ENCODE measurements around the gene SYT7.

SYT7 gene

DNA sequence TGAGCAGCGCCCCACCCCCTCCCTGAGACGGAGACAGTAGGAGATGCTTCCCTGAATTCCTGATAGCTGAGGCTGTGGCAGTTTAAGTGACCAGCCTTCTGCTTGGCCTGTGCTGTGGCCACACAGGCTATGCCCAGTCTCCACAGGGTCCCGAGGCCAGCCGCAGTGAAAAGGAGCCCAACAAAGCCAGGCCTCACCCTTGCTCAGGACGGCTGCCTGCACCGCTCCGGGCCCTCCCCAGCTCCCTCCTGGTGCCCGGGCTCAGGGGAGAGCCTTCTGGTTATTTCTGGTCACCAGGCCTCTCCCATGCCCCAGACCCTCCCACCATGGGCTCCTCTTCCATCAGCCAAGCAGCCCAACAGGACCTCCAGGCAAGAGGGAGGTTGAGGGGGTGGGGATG, 43.5 kb downstream of the SYT7 start:
- TF ChIP-seq, protein P1, sequence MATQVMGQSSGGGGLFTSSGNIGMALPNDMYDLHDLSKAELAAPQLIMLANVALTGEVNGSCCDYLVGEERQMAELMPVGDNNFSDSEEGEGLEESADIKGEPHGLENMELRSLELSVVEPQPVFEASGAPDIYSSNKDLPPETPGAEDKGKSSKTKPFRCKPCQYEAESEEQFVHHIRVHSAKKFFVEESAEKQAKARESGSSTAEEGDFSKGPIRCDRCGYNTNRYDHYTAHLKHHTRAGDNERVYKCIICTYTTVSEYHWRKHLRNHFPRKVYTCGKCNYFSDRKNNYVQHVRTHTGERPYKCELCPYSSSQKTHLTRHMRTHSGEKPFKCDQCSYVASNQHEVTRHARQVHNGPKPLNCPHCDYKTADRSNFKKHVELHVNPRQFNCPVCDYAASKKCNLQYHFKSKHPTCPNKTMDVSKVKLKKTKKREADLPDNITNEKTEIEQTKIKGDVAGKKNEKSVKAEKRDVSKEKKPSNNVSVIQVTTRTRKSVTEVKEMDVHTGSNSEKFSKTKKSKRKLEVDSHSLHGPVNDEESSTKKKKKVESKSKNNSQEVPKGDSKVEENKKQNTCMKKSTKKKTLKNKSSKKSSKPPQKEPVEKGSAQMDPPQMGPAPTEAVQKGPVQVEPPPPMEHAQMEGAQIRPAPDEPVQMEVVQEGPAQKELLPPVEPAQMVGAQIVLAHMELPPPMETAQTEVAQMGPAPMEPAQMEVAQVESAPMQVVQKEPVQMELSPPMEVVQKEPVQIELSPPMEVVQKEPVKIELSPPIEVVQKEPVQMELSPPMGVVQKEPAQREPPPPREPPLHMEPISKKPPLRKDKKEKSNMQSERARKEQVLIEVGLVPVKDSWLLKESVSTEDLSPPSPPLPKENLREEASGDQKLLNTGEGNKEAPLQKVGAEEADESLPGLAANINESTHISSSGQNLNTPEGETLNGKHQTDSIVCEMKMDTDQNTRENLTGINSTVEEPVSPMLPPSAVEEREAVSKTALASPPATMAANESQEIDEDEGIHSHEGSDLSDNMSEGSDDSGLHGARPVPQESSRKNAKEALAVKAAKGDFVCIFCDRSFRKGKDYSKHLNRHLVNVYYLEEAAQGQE (IDR thresholded peaks at IDR 0.05; ENCODE audit: insufficient read depth in 1 of 2, low read depth in 2 of 2, low read length in 2 of 2): no peak
- no peak for TF ChIP-seq SIN3A (IDR thresholded peaks at IDR 0.05; ENCODE audit: borderline replicate concordance, insufficient read depth, low read length)
- no peak for TF ChIP-seq TAF1 (IDR thresholded peaks at IDR 0.05; ENCODE audit: borderline replicate concordance, insufficient read depth, low read length)
- TF ChIP-seq POLR2AphosphoS5 (IDR thresholded peaks at IDR 0.05; ENCODE audit: low read depth, low read length): no peak
- no peak for TF ChIP-seq FOXP2 (optimal IDR thresholded peaks at IDR 0.05; ENCODE audit: borderline replicate concordance, extremely low read depth, extremely low read length, insufficient read depth)

DNA sequence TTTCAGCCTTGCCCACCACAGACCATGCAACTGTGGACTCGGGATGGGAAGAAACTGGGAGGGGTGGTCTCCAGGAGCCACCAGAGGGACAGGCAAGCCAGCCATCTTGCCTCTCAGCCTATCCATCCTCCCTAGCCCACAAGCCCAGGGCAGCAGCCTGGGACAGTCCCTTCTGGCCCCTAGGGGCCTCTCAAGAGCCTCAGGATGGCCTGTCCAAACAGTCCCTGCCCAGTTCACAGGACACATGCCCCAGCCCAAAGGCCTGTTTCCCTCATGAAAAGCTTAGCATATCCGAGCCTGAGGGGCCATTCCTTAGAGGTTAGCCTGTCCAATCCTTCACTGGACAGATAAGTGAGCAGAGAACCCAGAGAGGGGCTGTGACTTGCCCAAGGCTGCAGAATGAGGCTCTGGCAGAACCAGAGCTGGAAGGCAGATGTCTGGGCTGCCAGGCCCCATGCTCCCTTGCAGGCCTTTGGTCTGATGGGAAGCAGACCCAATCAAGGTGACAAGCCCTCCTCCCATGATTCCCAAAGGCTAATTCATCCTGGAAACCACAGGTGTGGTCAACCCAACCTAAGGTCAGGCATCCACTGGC, 44.1 kb downstream of the SYT7 start:
- TF ChIP-seq FOXP2 (optimal IDR thresholded peaks at IDR 0.05; ENCODE audit: borderline replicate concordance, extremely low read depth, extremely low read length, insufficient read depth) (no peak), SIN3A (IDR thresholded peaks at IDR 0.05; ENCODE audit: borderline replicate concordance, insufficient read depth, low read length) (no peak), TAF1 (IDR thresholded peaks at IDR 0.05; ENCODE audit: borderline replicate concordance, insufficient read depth, low read length) (no peak), POLR2AphosphoS5 (IDR thresholded peaks at IDR 0.05; ENCODE audit: low read depth, low read length) (no peak)
- TF ChIP-seq, protein P1 (IDR thresholded peaks at IDR 0.05; ENCODE audit: insufficient read depth in 1 of 2, low read depth in 2 of 2, low read length in 2 of 2): no peak

DNA sequence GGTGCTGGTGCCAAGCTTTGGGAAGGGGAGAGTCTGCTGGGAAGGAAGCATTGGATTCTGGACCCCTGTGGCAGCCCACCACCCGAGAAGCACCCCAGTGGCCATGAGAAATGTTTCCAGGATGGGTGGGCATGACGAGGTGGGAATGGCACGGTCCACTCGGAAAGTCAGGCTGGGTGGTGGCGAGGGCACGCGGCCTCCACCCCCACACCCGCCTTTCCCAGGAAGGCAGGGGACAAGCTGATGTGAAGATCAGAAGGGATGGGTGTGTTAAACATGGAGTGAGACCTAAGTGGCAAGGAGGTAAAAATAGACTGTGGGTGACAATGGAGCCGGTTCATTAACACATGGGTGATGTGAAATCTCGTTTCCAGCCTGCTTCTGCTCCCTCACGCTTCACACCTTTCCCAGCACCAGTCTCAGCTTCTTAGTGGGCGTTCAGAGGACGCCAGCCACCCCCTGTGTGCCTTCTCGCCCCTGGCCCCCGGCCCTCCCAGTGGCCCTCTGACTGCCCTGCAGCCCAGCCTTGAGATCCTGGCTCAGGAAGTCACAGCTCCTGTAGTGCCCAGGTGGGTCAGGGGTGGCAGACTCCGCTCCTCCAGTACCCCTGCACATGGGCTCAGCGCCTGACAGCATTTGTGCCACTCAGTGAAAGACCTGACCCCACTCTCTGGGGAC, 44.7 kb downstream of the SYT7 start:
- no peak for TF ChIP-seq SIN3A (IDR thresholded peaks at IDR 0.05; ENCODE audit: borderline replicate concordance, insufficient read depth, low read length)
- TF ChIP-seq FOXP2 (optimal IDR thresholded peaks at IDR 0.05; ENCODE audit: borderline replicate concordance, extremely low read depth, extremely low read length, insufficient read depth): no peak
- no peak for TF ChIP-seq POLR2AphosphoS5 (IDR thresholded peaks at IDR 0.05; ENCODE audit: low read depth, low read length)
- TF ChIP-seq, protein P1 (IDR thresholded peaks at IDR 0.05; ENCODE audit: insufficient read depth in 1 of 2, low read depth in 2 of 2, low read length in 2 of 2): no peak
- no peak for TF ChIP-seq TAF1 (IDR thresholded peaks at IDR 0.05; ENCODE audit: borderline replicate concordance, insufficient read depth, low read length)

DNA sequence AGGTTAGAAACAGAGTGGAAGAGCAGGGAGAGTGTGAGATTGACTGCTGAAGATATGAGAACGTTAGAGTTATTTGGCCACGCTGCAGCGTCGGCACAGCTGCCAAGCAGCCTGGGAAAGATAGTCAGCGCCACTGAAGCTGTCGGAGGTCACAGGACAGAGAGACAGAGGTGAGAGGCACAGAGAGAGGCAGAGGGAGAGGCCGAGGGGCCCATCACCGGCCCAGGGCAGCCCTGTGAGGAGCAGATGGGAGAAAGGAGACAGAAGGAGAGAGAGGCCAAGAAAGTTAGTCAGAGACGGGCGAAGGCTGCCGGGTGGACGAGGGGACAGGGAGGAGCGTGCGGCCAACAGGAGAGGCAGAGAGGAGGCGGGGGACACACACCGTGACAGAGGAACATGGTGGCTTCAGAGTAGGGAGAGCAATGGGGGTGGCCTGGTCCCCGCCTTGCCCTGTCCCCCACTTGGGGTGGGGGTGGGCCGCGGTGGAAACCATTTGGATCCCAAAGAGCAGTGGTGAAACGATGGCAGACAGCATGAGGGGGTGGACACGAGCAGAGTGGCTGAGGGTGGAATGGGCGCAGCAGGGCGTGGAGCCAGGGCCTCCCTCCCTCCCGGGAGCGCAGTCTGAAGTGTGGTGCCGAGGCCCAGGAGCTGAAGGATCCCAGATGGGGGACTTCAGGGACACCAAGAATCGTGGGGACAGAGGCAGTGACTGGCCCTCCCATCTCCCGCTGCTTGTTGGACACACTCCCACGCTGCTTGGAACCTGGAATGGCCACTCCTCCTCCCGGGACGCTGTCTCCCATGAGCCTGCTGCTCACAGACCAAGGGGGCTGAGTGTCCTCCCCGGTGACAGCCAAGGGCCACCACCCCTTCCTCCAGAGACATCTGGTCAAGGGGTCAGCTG, 45.7 kb downstream of the SYT7 start:
- TF ChIP-seq TAF1 (IDR thresholded peaks at IDR 0.05; ENCODE audit: borderline replicate concordance, insufficient read depth, low read length): no peak
- no peak for TF ChIP-seq SIN3A (IDR thresholded peaks at IDR 0.05; ENCODE audit: borderline replicate concordance, insufficient read depth, low read length)
- TF ChIP-seq FOXP2 (optimal IDR thresholded peaks at IDR 0.05; ENCODE audit: borderline replicate concordance, extremely low read depth, extremely low read length, insufficient read depth): no peak
- TF ChIP-seq, protein P1 (IDR thresholded peaks at IDR 0.05; ENCODE audit: insufficient read depth in 1 of 2, low read depth in 2 of 2, low read length in 2 of 2): no peak
- no peak for TF ChIP-seq POLR2AphosphoS5 (IDR thresholded peaks at IDR 0.05; ENCODE audit: low read depth, low read length)

Measured in PFSK-1 (cell line).